GF-D8 (cell line): ENCODE data around the gene RASA2.

ENCODE experiments used
- DNase-seq: peaks from one replicate; lab custom pipeline; 2025; lab: John Stamatoyannopoulos, UW

RASA2 gene

GRCh38 chr3:141537856-141538255, 51.0 kb downstream of the RASA2 start:
- DNase-seq = no peak

DNA sequence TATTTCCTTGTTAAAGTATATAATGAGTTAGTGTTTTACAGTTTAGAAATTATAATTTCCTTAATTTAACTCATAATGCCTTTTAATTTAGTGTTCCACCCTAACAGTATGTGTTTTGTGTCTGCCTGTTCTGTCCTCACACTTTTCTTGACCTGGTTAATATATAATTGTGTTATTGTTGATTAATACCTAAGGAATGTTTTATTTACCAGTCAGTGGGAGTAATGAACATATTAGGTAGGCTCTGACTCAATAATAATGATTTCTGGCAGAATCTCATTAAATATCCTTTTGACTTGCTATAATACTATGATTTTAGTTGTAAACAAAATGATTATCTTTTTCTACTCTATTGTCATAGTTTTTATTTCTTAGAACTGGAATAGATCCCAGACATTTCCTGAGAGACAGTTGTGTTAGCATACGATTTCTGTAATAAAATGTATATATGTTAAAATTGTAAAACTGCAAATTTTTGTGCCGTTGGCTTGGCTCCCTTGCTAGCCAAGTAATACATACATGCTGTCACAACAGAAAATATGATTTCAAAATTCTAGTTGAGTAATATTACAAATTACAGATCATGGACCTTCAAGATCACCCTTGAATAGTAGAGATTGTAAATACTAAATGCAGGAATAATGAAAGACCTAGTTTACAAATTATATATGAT, 51.9 kb downstream of the RASA2 start:
- no peak for DNase-seq

- no peak for DNase-seq
Measured at GRCh38 chr3:141539431-141540187, 52.8 kb downstream of the RASA2 start.

DNA sequence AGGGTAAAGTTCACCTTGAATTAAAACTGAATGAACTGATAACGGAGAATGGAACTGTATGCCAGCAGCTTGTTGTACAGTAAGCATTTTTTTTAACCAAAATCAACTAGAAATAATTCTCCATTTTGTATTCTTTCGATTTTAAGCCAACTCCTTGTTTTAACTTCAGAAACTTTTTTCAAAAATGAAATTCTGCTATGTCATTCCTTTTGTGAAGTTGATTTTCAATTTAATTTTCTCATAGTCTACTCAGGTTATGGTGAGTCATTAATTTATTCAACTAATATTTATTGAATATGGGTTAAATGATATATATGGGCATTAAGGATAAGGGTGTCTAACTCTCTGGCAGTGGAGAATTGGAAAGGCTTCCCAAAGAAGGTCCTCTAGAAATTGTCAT, 53.7 kb downstream of the RASA2 start:
- DNase-seq = no peak

DNA sequence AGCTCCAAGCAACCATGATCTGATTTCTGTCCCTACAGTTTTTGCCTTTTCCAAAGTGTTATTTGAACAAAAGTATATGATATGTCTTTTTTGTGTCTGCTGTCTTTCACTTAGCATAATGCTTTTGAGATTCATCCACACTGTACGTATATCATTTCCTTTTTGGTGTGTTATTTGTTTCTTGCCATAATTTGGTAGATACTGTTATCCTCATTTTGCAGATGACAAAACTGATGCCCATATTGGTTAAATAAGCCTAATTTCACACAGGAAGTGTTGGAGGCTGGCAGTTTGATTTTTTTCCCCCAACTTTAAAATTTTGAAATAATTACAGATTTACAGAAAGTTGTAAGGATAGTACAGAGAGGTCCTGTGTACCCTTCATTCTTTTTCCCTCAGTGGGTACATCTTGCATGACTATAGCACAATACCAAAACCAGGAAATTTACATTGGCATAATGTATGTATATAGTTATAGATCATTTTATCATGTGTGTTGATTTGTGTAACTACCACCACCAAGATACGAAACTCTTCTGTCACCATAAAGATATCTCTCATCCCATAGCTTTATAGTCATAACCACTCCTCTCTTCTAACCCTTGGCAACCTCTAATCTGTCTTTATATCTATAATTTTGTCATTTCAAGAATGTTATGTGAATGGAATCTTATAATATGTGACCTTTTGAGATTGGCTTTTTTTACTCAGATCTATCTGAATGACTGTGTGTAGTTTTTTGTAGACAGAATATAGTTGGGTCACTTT, 55.6 kb downstream of the RASA2 start:
- no peak for DNase-seq

GRCh38 chr3:141542989-141543388, 56.2 kb downstream of the RASA2 start:
- no peak for DNase-seq

GRCh38 chr3:141544697-141545096, 57.9 kb downstream of the RASA2 start:
- DNase-seq = no peak

DNA sequence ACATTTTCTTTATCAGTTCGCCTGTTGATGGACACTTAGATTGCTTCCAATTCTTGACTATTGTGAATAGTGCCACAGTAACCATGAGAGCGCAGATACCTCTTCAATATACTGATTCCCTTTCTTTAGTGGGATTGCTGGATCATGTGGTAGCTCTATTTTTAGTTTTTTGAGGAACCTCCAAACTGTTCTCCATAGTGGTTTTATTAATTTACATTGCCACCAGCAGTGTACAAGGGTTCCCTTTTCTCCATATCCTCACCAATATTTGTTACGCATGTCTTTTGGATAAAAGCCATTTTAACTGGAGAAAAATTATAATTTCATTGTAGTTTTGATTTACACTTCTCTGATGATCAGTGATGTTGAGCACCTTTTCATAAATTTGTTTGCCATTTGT, 59.3 kb downstream of the RASA2 start:
- DNase-seq = no peak

DNA sequence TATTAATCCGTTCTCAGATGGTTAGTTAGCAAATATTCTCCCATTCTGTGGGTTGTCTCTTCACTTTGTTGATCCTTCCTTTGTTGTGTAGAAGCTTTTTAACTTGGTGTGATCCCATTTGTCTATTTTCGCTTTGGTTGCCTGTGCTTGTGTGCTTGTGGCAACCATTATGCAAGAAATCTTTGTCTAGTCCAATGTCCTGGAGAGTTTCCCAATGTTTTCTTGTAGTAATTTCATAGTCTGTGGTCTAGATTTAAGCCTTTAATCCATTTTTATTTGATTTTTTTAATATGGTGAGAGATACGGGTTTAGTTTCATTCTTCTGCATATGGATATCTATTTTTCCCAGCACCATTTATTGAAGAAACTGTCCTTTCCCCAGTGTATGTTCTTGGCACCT, 59.8 kb downstream of the RASA2 start:
- DNase-seq = no peak

- DNase-seq = no peak
Measured at GRCh38 chr3:141547791-141548190, 61.0 kb downstream of the RASA2 start.

- DNase-seq = no peak
Measured at GRCh38 chr3:141550926-141551665, 64.3 kb downstream of the RASA2 start.

DNA sequence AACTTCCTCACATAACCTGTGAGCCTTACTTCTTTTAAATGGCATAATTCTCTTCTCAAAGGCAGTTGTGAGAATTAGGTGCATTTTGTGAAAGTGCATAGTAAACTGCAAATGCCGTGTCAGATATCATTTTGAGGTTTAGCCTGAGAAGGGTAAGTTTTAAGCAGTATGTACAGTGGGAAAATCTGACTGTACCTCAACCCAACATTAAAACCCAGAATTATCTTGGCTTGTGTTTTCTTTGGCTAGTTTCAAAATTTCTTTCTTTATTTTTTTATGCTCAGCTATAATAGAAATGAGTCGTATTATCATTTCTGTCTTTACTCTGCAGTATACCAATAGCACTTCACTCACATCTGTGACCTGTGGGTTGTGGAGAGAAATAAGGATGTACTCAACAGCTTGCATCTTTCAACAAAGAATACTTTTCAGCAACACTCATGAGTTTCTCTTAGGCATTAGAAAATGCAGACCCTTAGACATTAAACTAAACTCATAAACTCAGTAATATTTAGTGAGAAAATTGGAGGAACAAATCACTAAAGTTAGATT, 65.7 kb downstream of the RASA2 start:
- no peak for DNase-seq

DNA sequence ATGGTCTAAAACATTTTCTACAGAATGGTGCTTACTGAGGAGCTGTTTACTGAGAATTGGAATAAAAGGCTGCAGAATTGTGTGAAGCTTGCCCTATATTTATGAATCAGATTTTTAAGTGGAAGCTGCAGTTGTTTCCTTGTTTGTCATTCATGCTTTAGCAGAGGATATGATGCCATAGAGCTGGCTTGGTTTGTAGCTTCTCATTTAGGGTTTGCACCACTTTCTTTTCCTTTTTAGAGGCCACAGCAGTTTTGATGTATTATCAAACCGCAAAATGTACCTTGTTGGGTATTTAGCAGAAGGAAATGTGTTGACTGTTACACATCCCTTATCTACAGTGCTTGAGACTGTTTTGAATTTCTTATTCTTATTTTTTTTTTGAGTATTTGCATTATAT, 66.2 kb downstream of the RASA2 start:
- peak; percentile 75 for DNase-seq

GRCh38 chr3:141556034-141556433, 69.2 kb downstream of the RASA2 start:
- DNase-seq = no peak

GRCh38 chr3:141557961-141558706, 71.3 kb downstream of the RASA2 start:
- DNase-seq = peak; percentile 68

DNA sequence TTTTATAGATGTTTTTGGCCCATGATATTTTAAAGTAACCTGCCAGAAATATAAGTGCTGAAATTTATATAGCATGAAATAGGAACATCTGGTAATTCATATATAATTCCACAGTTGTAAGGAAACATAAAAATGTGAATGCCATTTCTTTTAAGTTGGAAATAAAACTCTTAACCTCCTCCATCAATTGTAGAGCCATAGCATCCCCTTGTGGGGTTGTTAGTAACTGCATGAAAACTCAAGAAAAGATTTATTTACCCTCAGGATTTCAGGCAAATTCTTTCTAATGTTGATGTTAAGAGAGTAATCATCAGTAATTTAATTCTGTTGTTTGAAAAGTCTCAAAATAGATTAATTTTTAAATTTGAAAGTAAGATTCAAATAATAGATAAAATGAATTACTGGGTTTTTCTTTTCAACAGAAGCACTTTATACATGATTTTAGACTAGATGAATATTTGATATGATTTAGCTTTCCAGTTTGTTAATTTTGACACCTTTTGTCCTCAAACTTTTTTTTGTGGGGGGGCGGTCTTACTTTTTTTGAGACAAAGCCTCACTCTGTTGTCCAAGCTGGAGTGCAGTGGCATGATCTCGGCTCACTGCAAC, 74.7 kb downstream of the RASA2 start:
- DNase-seq = peak; percentile 27

DNA sequence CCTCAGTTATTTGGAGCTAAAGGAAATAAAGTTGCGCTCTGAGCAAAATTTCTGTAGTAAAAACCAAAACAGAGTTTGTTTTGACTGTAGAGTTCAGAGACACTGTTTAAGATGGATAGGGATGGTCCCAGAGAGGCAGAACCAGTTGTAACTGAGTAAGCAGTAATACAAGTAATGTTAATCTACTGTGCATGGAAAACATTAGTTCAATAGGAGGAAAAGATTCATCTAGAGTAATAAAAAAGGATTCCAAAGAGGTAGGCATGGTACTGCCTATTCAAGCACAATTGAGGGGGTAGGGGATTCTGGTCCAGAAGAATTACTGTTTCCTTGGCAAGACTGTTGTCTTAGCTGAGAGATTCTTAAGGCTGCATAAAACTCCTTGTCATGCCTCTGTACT, 77.4 kb downstream of the RASA2 start:
- DNase-seq = no peak

- DNase-seq = no peak
Measured at GRCh38 chr3:141570068-141570467, 83.2 kb downstream of the RASA2 start.

DNA sequence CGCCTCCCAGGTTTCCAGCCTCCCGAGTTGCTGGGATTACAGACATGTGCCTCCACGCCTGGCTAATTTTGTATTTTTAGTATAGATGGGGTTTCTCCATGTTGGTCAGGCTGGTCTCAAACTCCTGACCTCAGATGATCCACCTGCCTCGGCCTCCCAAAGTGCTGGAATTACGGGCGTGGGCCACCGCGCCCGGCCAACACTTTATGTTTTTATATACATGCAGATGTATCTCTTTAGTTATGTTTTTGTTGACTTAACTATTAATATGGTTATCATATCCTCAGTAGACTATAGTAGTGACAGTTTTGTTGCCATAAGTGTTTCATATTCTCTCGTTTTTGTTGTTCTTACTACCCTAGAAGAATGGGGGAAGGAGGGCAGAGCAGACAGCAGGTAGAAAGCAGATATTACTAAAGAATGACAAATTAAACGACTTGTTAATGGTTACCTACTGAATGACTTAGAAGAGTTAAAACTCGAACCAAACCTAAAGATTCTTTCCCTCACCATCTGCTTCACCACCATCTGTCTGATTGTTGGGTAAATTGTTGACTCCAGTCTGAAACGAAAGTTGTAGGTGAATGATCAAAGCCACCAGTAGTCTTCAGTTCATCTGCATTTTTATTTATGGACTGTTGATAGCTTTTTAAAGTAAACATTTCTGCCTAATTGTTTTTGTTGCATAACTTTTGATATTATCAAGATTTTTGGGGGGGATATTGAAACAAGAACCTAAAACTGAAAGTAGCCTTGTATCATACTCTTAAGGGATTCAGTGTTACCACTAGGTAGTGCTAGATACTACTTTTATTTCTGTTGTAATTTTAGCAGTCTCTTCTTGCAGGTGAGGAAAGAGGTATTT, 89.3 kb downstream of the RASA2 start:
- DNase-seq = no peak

- no peak for DNase-seq
Measured at GRCh38 chr3:141576744-141577052, 89.9 kb downstream of the RASA2 start.
